ENCODE data around the gene C11orf21.
A peak's percentile ranks its signal among the peaks of the same experiment; 100 is the strongest.

Gene C11orf21

DNA sequence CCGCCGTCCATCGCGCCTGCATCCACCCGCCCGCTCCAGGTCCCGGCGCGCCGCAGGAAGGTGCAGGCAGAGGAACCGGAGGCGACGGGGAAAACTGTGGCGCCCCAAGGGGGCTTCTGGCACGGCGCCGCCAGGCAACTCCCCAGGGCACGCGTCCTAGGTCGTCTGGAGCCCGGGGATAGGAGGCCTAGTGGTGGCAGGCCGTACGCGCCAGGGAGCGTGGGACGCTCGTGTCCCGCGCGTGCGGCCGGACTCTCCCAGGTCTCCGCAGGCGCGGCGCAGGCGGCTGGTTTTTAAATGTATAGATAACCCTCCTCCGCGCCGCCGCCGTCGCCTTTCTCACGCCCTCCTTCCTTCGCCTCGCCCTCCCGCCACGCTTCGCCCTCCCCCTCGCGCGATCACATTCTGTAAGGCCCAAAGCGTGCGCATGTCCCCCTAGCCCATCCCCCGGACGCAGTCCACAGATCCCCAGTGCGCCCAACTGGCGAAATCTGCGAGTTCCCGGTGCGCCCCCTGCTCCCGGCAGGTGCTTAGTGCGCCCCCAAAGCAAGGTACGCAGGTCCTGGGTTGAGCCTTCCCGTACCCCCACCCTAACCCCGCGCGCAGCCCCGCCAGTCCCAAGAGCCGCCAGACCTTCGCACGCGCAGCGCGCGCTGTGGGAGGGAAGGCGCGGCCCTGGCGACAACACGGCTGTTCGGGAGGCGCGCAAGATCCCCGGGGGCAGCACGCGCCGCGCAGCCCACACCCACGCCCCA, 31.2 kb downstream of the C11orf21 start, which contains the start of gene ASCL2:
ASCL2 (minus strand) TSS at position 267 of the 755 bp plus-strand sequence; CDS start at position 11, 256 bp downstream.
- DNase-seq: no peak

- DNase-seq: peak; percentile 69
Observed at GRCh38 chr11:2269601-2270321, 32.0 kb downstream of the C11orf21 start.

DNA sequence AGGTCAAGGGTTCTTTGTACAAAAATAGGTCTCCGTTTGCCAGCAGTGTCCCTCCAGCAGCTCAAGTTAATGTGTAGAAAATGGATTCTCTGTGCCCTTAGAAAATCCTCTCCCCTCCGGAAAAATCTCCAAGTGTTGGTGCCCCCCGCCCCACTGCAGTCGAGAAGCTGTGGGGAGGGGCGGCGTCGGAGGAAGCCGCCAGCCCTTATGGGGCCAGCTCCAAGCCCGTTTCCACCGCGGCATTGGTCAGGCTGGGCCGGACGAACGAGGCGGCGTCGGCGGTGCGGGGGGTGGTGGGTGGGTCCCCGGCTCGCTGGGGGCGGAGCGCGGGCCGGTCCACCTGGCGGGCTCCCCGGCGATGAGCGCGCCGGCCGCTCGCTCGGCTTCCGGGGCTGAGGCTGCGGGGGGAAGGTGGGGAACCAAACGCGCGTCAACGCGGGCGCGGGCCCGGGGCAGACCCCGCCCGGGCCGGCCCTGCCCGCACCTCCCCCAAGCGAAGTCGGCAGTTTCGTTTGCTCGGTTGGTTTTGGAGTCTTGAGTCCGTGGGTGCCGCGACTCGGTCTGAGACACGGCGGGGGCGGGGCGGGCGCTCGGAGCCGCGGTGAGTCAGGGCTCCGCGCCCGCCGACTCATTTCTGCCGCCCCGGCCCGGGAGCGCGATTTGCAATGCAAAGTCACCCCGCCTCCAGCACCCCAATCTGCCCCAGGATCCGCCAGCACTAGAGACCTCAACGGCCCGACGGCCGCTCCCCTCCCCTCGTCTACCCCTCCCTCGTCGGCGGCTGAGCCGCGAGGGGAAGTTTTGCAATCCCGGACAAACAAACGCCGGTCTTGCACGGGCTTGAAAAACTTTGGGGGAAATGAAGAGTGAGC, 32.8 kb downstream of the C11orf21 start:
- peak; percentile 77 for DNase-seq

DNA sequence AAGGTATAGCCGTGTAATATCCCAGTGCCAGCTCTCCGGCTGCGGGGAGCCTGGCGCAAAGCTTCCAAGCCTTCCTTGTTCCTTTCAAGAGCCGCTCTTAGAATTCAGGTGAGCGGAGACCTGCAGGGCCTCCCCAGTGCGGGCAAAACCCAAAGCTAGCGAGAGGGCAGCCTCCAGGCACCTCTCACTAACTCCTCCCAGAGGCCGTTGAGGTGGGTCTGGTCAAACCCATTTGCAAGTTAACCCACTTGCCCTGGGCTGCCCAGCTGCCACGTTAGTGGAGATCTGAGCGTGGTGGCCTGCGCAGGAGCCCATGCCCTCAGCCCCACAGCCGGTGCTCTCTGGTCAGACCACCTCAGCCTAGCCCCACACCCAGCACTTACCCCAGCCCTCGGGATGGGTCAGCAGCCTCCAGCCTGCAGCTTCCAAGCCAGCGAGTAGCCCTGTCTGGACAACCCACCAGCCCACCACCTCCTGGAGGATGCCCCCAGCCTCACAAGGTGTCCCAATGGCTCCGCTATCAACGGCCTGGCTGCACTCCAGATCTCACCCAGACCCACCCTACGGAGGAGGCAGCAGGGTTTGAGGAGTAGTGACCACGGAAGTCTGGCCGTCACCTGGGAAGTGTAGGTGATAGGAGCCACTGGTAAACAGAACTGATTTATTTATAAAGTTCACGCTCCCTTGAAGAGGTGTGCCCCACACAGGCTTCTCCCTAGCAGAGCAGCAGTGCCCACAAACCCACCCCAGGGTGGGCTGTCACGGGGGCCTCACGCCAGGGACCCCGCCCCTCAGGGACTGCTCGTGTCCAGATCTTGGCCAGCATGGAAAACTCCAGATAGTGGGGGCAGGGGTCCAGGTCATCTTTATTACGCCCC, 33.6 kb downstream of the C11orf21 start:
- DNase-seq: no peak

- no peak for DNase-seq
Observed at GRCh38 chr11:2267306-2267850, 34.3 kb downstream of the C11orf21 start.

GRCh38 chr11:2266586-2267305, 35.0 kb downstream of the C11orf21 start:
- no peak for DNase-seq

- no peak for DNase-seq
Observed at GRCh38 chr11:2265854-2266585, 35.7 kb downstream of the C11orf21 start.

DNA sequence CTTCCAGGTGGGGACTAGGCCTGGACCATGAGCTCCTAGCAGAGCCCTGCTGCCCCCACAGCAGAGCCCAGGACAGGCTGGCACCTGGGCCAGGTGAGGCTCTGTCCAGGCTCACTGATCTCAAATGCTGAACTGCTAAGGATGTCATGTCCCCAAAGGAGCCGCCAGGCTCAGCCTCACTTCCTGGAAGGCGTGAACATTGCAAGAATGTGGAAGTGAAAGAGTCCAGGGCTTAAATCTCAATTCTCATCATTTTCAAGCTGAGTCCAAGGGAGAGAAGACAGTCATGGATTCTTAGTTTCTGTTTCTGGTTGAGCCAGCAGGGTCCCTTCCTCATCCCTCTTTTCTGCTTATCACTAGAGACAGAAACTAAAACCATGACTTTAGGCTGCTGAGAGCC, 36.3 kb downstream of the C11orf21 start:
- peak; percentile 98 for DNase-seq

GRCh38 chr11:2264366-2265053, 37.2 kb downstream of the C11orf21 start:
- DNase-seq: no peak

DNA sequence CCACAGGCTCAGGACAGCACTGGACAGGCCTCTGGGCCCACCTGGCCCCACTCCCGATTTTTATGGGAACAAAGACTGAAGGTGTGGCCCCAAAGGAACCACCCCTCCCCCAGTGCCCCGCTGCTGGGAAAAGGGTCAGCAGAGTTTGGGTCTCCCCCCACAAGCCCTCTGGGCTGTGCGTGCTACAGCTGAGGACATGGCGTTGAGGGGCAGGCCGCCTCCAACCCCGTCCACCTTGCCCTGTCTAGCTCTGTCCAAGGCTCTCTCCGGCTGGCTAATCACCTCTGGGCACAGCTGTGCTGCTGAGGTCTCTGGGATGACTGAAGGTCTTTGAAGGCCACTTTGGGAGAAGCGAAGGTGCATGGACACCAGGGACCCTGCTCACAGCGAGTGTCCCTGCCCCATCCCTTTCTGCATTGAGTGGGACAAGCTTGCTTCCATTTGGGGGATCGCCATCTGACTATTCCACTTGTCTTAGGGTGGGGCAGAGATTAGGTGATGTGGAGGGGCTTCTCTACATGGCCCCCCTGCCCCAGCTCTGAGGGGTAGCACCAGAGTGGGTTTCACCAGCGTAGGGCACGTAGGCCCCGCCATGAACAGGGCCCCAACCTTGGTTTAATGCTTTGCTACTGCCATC, 37.9 kb downstream of the C11orf21 start:
- DNase-seq: no peak

DNA sequence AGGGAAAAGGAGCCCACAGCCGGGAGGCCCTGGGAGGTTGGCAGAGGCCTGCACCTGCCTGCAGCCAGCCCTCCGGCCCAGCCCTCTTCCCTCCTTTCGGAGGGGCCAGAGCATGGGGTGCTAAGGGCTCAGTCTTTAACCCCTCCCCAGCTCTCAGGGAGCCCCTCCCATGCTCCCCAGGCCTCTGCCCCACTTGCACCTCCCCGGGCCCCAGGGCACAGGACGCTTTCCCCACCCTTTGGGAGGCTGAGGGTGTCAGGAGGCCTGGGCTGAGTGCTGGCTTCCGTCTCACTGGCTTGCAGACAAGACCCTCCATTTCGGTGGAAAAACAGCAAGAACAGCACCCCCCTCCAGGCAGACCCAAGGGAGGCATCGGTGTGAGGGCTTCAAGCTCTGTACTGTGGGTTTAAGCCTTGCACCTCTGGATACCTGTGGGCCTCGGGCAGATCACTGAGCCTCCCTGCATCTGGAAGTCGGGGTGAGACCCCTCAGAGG, 38.6 kb downstream of the C11orf21 start:
- no peak for DNase-seq

- no peak for DNase-seq
Observed at GRCh38 chr11:2262301-2263070, 39.2 kb downstream of the C11orf21 start.

GRCh38 chr11:2261436-2262230, 40.1 kb downstream of the C11orf21 start:
- no peak for DNase-seq

GRCh38 chr11:2260491-2261364, 41.0 kb downstream of the C11orf21 start:
- DNase-seq: no peak

DNA sequence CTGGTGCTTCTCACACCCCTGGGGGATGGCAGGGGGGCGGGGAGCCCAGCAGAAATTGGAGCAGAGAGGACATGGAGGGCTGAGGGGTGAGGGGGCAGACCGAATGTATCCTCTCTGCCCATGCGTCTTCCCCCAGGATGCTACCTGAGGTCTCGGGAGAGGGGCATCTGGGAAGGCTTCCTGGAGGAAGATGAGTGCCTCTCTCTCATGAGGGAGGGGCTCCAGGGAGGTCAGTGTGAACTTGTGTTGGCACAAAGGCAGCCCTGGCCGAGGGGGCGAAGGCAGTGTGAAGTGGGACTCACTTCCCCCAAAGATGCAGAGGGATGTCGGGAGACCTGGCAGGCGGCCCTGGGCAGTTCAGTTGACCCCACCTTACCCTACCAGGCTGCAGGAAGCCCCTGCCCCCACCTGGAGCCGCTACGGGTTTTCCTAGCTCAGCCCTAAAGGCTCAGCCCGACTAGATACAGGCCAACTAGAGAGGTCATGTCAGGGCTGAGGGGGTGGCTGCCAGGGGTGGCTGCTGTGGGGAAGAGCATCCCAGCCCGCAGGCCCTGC, 41.7 kb downstream of the C11orf21 start:
- no peak for DNase-seq

- no peak for DNase-seq
Observed at GRCh38 chr11:2259466-2259830, 42.3 kb downstream of the C11orf21 start.

All from MV-4-11 (cell line).